ENCODE measurements around the gene INPP5A.

- TF ChIP-seq POLR2A (IDR thresholded peaks at IDR 0.05; ENCODE audit: low read length) = no peak
- TF ChIP-seq GATA1 (IDR thresholded peaks at IDR 0.05; ENCODE audit: low read depth, low read length) = no peak
Observed at GRCh38 chr10:132779549-132780294, 242.1 kb downstream of the INPP5A start.

All from erythroblast (primary cell).